HepG2 (cell line): ENCODE measurements around the gene FN1. TPM values are rescaled to one million over a fixed set of nuclear protein-coding genes. Genes with fewer than 3 reads are reported as not detected.
A peak's percentile ranks its signal among the peaks of the same experiment; 100 is the strongest.

Experiments used
- ATAC-seq: fragments of 200-7000 bp; cut with Tn5 transposase; 3 replicates; pipeline ENCODE4 v1.9.1; 2020; ENCODE audit warnings: mild to moderate bottlenecking, moderate library complexity
- BruUV-seq: library from RNA; stranded (reverse); fragments of 400-500 nt; replicated peaks from 2 replicates; lab custom pipeline; 2021; lab: Mats Ljungman, UMichigan
- CTCF ChIA-PET: fragments of 300-600 bp; formaldehyde crosslinking; extraction: SDS; loops from one replicate; lab custom pipeline; 2021; ENCODE audit warnings: low total read pairs, inconsistent platforms, low intra/inter-chr PET ratio; lab: Yijun Ruan, JAX
- POLR2A ChIA-PET: fragments of 350-600 bp; sonication (Branson Sonifier 250); formaldehyde crosslinking; loops from one replicate; lab custom pipeline; 2020; ENCODE audit warnings: antibody characterized with exemption, inconsistent platforms; lab: Yijun Ruan, JAX
- DNase-seq: peaks from one replicate; pipeline ENCODE4 v3.0.0-alpha.2; 2015; ENCODE audit warnings: low spot score
- FAIRE-seq: peaks from 3 replicates; lab custom pipeline; 2011; peaks lifted over from hg19 to GRCh38; lab: Jason Lieb, UNC
- H2AFZ ChIP-seq: one replicate; pipeline ENCODE4 v1.6.1; 2011; ENCODE audit warnings: low read length, inconsistent platforms
- H3K27ac ChIP-seq: fragments of 300-600 bp; 3 replicates; pipeline ENCODE4 v1.8.0; 2011; ENCODE audit warnings: mixed run types, mild to moderate bottlenecking, mixed read lengths, low read length, inconsistent platforms; ENCODE audit not compliant: insufficient read depth; ENCODE audit errors: extremely low read length
- H3K27me3 ChIP-seq, 2 experiments: fragments of 200-600 bp in 1 of 2; 2 replicates in 1 of 2; 3 replicates in 1 of 2; pipeline versions ENCODE4 v1.6.0 to v1.8.0; 2011; ENCODE audit warnings: low read length in 2 of 2, mild to moderate bottlenecking in 2 of 2, moderate library complexity in 2 of 2, inconsistent platforms in 1 of 2; ENCODE audit not compliant: insufficient read depth in 2 of 2, control insufficient read depth in 1 of 2
- H3K36me3 ChIP-seq, 2 experiments: fragments of 200-600 bp in 1 of 2; replicated peaks in 1 of 2; 2 replicates in 1 of 2; 3 replicates in 1 of 2; pipeline versions ENCODE4 v1.5.1 to v1.8.0; 2011; ENCODE audit warnings: low read length in 2 of 2, inconsistent platforms in 1 of 2; ENCODE audit not compliant: insufficient read depth in 2 of 2, control insufficient read depth in 1 of 2
- H3K4me1 ChIP-seq: 2 replicates; pipeline ENCODE4 v1.5.1; 2012; ENCODE audit warnings: low read length, inconsistent platforms; ENCODE audit not compliant: insufficient read depth
- H3K4me2 ChIP-seq: 2 replicates; pipeline ENCODE4 v1.6.0; 2011; ENCODE audit warnings: low read depth, low read length, inconsistent platforms
- H3K4me3 ChIP-seq, 3 experiments: fragments of 200-600 bp in 1 of 3; sonication (generic), shearing (Covaris generic) in 1 of 3; replicated peaks in 1 of 3; 2 replicates each; pipeline ENCODE4 v1.5.1; 2011 to 2016; ENCODE audit warnings: low read length in 3 of 3, inconsistent platforms in 2 of 3, low read depth in 2 of 3, mild to moderate bottlenecking in 2 of 3, control low read depth in 1 of 3, mixed read lengths in 1 of 3; ENCODE audit not compliant: insufficient read depth in 1 of 3
- H3K79me2 ChIP-seq: one replicate; pipeline ENCODE4 v1.6.1; 2011; ENCODE audit warnings: low read length, inconsistent platforms; ENCODE audit not compliant: insufficient read depth
- H3K9ac ChIP-seq: 2 replicates; pipeline ENCODE4 v1.6.0; 2011; ENCODE audit warnings: mild to moderate bottlenecking, low read depth, low read length, inconsistent platforms; ENCODE audit not compliant: insufficient read depth
- H3K9me3 ChIP-seq: 2 replicates; pipeline ENCODE4 v1.5.1; 2012; ENCODE audit warnings: mild to moderate bottlenecking, low read length
- H4K20me1 ChIP-seq: 2 replicates; pipeline ENCODE4 v1.6.0; 2011; ENCODE audit warnings: inconsistent platforms, mild to moderate bottlenecking, low read length, moderate library complexity; ENCODE audit not compliant: insufficient read depth
- ARNTL ChIP-seq: sonication (generic); formaldehyde crosslinking; IDR thresholded peaks from 2 replicates; pipeline ENCODE4 v1.4.0; 2020; ENCODE audit warnings: mild to moderate bottlenecking, missing genetic modification reagents
- BORCS8-MEF2B ChIP-seq: sonication (generic); formaldehyde crosslinking; IDR thresholded peaks from 2 replicates; pipeline ENCODE4 v1.8.0; 2022; ENCODE audit warnings: mild to moderate bottlenecking, missing genetic modification reagents
- NRL ChIP-seq: sonication (generic); formaldehyde crosslinking; IDR thresholded peaks from 2 replicates; pipeline ENCODE4 v1.5.0; 2020; ENCODE audit warnings: missing genetic modification reagents, mild to moderate bottlenecking, moderate library complexity, borderline replicate concordance
- POLR2AphosphoS2 ChIP-seq: IDR thresholded peaks from 2 replicates; pipeline ENCODE4 v1.6.1; 2011; ENCODE audit warnings: low read depth, low read length, improper control_type of control experiment
- POLR2AphosphoS5 ChIP-seq: IDR thresholded peaks from 2 replicates; pipeline ENCODE4 v1.6.1; 2012; ENCODE audit warnings: low read depth, low read length
- RBM22 ChIP-seq: fragments of 200-400 bp; formaldehyde crosslinking; optimal IDR thresholded peaks from 2 replicates; pipeline ENCODE3; 2017; ENCODE audit warnings: mild to moderate bottlenecking, low read length, moderate library complexity
- RFXANK ChIP-seq: IDR thresholded peaks from 2 replicates; pipeline ENCODE4 v1.6.1; 2016
- TBX2 ChIP-seq: sonication (generic); formaldehyde crosslinking; IDR thresholded peaks from 2 replicates; pipeline ENCODE4 v1.5.0; 2020; ENCODE audit warnings: missing genetic modification reagents, mild to moderate bottlenecking, borderline replicate concordance
- YY1 ChIP-seq: IDR thresholded peaks from 2 replicates; pipeline ENCODE4 v1.6.1; 2011; ENCODE audit warnings: low read length, low read depth, moderate library complexity, mild to moderate bottlenecking; ENCODE audit not compliant: insufficient read depth, insufficient replicate concordance
- ZC3H4 ChIP-seq: sonication (generic); formaldehyde crosslinking; IDR thresholded peaks from 2 replicates; pipeline ENCODE4 v1.4.0; 2020; ENCODE audit warnings: missing genetic modification reagents, borderline replicate concordance
- ZNF556 ChIP-seq: sonication (generic); formaldehyde crosslinking; IDR thresholded peaks from 2 replicates; pipeline ENCODE4 v1.4.0; 2020; ENCODE audit warnings: mild to moderate bottlenecking, missing genetic modification reagents, borderline replicate concordance
- ZNF746 ChIP-seq: sonication (generic); formaldehyde crosslinking; IDR thresholded peaks from 2 replicates; pipeline ENCODE4 v1.8.0; 2022; ENCODE audit warnings: mild to moderate bottlenecking, missing genetic modification reagents
- ZNF878 ChIP-seq: sonication (generic); formaldehyde crosslinking; IDR thresholded peaks from 2 replicates; pipeline ENCODE4 v1.8.1; 2023; ENCODE audit warnings: mild to moderate bottlenecking, missing genetic modification reagents, moderate library complexity
- WGBS: methylation state at CpG from one replicate; pipeline ENCODE4 v1.1.6; 2017; ENCODE audit warnings: low lambda C conversion rate; 5-methylcytosine and 5-hydroxymethylcytosine counted together
- in situ Hi-C: cut with HindIII; loops from 2 replicates; pipeline ENCODE4 v1.10.0; 2017; ENCODE audit warnings: low pct_unique_long_range_greater_than_20kb; ENCODE audit not compliant: extremely low pct_ligation_motif_present
- intact Hi-C: fragments of 100-400 bp; cut with micrococcal nuclease; formaldehyde crosslinking; loops from one replicate; pipeline ENCODE4 v1.10.0; 2022; ENCODE audit not compliant: unreplicated experiment
- polyA plus RNA-seq, 8 experiments: library from polyadenylated mRNA; depleted of rRNA in 3 of 8; stranded (reverse) in 7 of 8; unstranded in 1 of 8; fragments of >200 nt; fragmentation: Illumina TruSeq in 4 of 8; extraction: Trizol in 4 of 8; gene quantifications; 2 replicates each; pipeline versions ENCODE4 v1.2.1 to v1.2.3, GENCODE V29; 2011 to 2016; ENCODE audit warnings: low read depth in 4 of 8, missing spikeins in 1 of 8, mixed read lengths in 1 of 8; ENCODE audit not compliant: insufficient read depth in 1 of 8
- total RNA-seq, 5 experiments: library from RNA; depleted of rRNA; stranded (reverse); fragments of >200 nt; fragmentation: Illumina TruSeq; extraction: Trizol; gene quantifications; 2 replicates each; pipeline ENCODE4 v1.2.3, GENCODE V29; 2016; ENCODE audit warnings: low read depth in 1 of 5
- TF ChIP-seq, protein P1 (sequence below): sonication (generic); formaldehyde crosslinking; IDR thresholded peaks from 2 replicates; pipeline ENCODE4 v1.8.0; 2022; ENCODE audit warnings: mild to moderate bottlenecking, missing genetic modification reagents, moderate library complexity
- TF ChIP-seq, protein P2 (sequence below): sonication (generic); formaldehyde crosslinking; IDR thresholded peaks from 2 replicates; pipeline ENCODE4 v1.8.0; 2022; ENCODE audit warnings: missing genetic modification reagents, mild to moderate bottlenecking, moderate library complexity, borderline replicate concordance

The FN1 gene
- total and polyA plus RNA-seq, 2 of the 13 experiments (the other 11 are each of a cell fraction or from before 2014, with no cell fraction given), result 1,847 to 6,471 TPM

- TF ChIP-seq NRL (CRISPR knock-in tag), result no peak
- TF ChIP-seq, all 625 proteins: peak for 12
Measured at GRCh38 chr2:215363461-215364156, 72.3 kb downstream of the FN1 start (continued).

GRCh38 chr2:215363039-215363438 is 72.8 kb downstream of the FN1 start:
- POLR2A ChIA-PET, result no interaction called here
- no peak for FAIRE-seq

GRCh38 chr2:215362562-215362904 is 73.3 kb downstream of the FN1 start:
- no peaks in the 10 kb centered on the region for H3K27me3 ChIP-seq
- no peak overlapping the region for H2AFZ ChIP-seq
- ATAC-seq, result peak; percentile 10
- no peaks in the 10 kb centered on the region for H3K9me3 ChIP-seq
- no peak overlapping the region for H3K27ac ChIP-seq
- no peak for FAIRE-seq
- 97% methylated on average over 8 of the region's 8 CpGs for WGBS
- H3K4me1 ChIP-seq, result no peaks in the 10 kb centered on the region
- intact Hi-C loops, result no loop called here
- H3K4me2 ChIP-seq, result no peak overlapping the region
- peaks cover 34 to 68% of the 10 kb centered on the region in 2 experiments for H3K36me3 ChIP-seq
- peaks cover 36% of the 10 kb centered on the region for H4K20me1 ChIP-seq
- H3K79me2 ChIP-seq, result no peaks in the 10 kb centered on the region
- no peak overlapping the region for H3K9ac ChIP-seq
- no peak for DNase-seq
- in situ Hi-C loops, result no loop called here
- CTCF ChIA-PET, result no interaction called here
- POLR2A ChIA-PET, result interaction anchor here (0.5 kb wide), 1 partner anchor 431 kb away, joined by 3 read pairs; no protein-coding TSS in a partner anchor
- no TSS peak for BruUV-seq
- H3K4me3 ChIP-seq, result no peak overlapping the region
- TF ChIP-seq ZNF878 (CRISPR knock-in tag), result peak; percentile 47; the same call in 1 of the 2 replicates
- TF ChIP-seq ZC3H4 (CRISPR knock-in tag), result 0 out of 2 replicates have a peak, but pooled peaks have one; percentile 55
- TF ChIP-seq BORCS8-MEF2B (CRISPR knock-in tag), result peak; percentile 62; the same call in 1 of the 2 replicates
- TF ChIP-seq POLR2AphosphoS5, result peak; percentile 55
- TF ChIP-seq, protein P1, sequence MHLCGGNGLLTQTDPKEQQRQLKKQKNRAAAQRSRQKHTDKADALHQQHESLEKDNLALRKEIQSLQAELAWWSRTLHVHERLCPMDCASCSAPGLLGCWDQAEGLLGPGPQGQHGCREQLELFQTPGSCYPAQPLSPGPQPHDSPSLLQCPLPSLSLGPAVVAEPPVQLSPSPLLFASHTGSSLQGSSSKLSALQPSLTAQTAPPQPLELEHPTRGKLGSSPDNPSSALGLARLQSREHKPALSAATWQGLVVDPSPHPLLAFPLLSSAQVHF (CRISPR knock-in tag), result no peak
- TF ChIP-seq RBM22, result peak; percentile 99
- TF ChIP-seq, protein P2, sequence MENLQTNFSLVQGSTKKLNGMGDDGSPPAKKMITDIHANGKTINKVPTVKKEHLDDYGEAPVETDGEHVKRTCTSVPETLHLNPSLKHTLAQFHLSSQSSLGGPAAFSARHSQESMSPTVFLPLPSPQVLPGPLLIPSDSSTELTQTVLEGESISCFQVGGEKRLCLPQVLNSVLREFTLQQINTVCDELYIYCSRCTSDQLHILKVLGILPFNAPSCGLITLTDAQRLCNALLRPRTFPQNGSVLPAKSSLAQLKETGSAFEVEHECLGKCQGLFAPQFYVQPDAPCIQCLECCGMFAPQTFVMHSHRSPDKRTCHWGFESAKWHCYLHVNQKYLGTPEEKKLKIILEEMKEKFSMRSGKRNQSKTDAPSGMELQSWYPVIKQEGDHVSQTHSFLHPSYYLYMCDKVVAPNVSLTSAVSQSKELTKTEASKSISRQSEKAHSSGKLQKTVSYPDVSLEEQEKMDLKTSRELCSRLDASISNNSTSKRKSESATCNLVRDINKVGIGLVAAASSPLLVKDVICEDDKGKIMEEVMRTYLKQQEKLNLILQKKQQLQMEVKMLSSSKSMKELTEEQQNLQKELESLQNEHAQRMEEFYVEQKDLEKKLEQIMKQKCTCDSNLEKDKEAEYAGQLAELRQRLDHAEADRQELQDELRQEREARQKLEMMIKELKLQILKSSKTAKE (CRISPR knock-in tag), result no peak

More at GRCh38 chr2:215363039-215363438, 72.8 kb downstream of the FN1 start:
- WGBS, result 86% methylated on average over 2 of the region's 2 CpGs
- no peak for DNase-seq
- no peak overlapping the region for H3K4me2 ChIP-seq
- TF ChIP-seq RFXANK (no peak), YY1 (no peak), POLR2AphosphoS2 (peak; percentile 28; the same call in 1 of the 2 replicates), ZNF556 (CRISPR knock-in tag) (no peak), ARNTL (CRISPR knock-in tag) (no peak), ZNF746 (no peak), TBX2 (CRISPR knock-in tag) (0 out of 2 replicates have a peak, but pooled peaks have one; percentile 11), POLR2AphosphoS5 (peak; percentile 21; the same call in 1 of the 2 replicates)
- TF ChIP-seq, all 625 proteins: peak for 3
- ATAC-seq, result no peak
- CTCF ChIA-PET, result no interaction called here
- no peaks in the 10 kb centered on the region for H3K27me3 ChIP-seq
- no TSS peak for BruUV-seq
- no peaks in the 10 kb centered on the region for H3K4me1 ChIP-seq
- no peaks in the 10 kb centered on the region for H3K9me3 ChIP-seq
- H3K27ac ChIP-seq, result no peak overlapping the region
- intact Hi-C loops (no loop called here), in situ Hi-C loops (no loop called here)
- peaks cover 36% of the 10 kb centered on the region for H4K20me1 ChIP-seq
- no peaks in the 10 kb centered on the region for H3K79me2 ChIP-seq
- peaks cover 39 to 73% of the 10 kb centered on the region in 2 experiments for H3K36me3 ChIP-seq
- H2AFZ ChIP-seq, result no peak overlapping the region
- H3K4me3 ChIP-seq, result no peak overlapping the region
- H3K9ac ChIP-seq, result no peak overlapping the region
